Tibial nerve (tissue), 4 donors: ENCODE data around the gene PCSK6.

Source experiments
- EP300 ChIP-seq, 2 donors: sonication (generic); formaldehyde crosslinking; IDR thresholded peaks; one replicate each; pipeline ENCODE4 v1.6.1; 2017; ENCODE audit warnings: antibody characterized with exemption in 2 of 2, mild to moderate bottlenecking in 1 of 2
- POLR2A ChIP-seq, 2 donors: fragments of 450-650 bp; IDR thresholded peaks; one replicate each; pipeline ENCODE4 v1.6.1; 2017; ENCODE audit warnings: antibody characterized with exemption in 2 of 2, mild to moderate bottlenecking in 2 of 2, moderate library complexity in 2 of 2
- TF ChIP-seq, protein P1 (sequence below), 5 experiments: fragments of 200-600 bp in 3 of 5; fragments of 450-650 bp in 2 of 5; sonication (generic) in 3 of 5; IDR thresholded peaks; one replicate each; pipeline ENCODE4 v1.5.1; 2016 to 2019; ENCODE audit warnings: antibody characterized with exemption in 5 of 5, mild to moderate bottlenecking in 3 of 5, moderate library complexity in 2 of 5

- TF ChIP-seq EP300 (IDR thresholded peaks at IDR 0.05) (no peak), POLR2A (IDR thresholded peaks at IDR 0.05) (no peak)
- TF ChIP-seq, protein P1, sequence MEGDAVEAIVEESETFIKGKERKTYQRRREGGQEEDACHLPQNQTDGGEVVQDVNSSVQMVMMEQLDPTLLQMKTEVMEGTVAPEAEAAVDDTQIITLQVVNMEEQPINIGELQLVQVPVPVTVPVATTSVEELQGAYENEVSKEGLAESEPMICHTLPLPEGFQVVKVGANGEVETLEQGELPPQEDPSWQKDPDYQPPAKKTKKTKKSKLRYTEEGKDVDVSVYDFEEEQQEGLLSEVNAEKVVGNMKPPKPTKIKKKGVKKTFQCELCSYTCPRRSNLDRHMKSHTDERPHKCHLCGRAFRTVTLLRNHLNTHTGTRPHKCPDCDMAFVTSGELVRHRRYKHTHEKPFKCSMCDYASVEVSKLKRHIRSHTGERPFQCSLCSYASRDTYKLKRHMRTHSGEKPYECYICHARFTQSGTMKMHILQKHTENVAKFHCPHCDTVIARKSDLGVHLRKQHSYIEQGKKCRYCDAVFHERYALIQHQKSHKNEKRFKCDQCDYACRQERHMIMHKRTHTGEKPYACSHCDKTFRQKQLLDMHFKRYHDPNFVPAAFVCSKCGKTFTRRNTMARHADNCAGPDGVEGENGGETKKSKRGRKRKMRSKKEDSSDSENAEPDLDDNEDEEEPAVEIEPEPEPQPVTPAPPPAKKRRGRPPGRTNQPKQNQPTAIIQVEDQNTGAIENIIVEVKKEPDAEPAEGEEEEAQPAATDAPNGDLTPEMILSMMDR (IDR thresholded peaks at IDR 0.05): no peak
Observed at GRCh38 chr15:101394056-101394630, 95.4 kb downstream of the PCSK6 start.
